Chondrocyte (in vitro differentiated cells): ENCODE results near the gene CTDSP2. TPM values are rescaled to one million over a fixed set of nuclear protein-coding genes. Genes with fewer than 3 reads are reported as not detected.

Source experiments
- DNase-seq: peaks from one replicate; pipeline ENCODE4 v3.0.0; 2021; ENCODE audit warnings: mixed read lengths, low spot score
- H3K27ac Mint-ChIP-seq: one replicate; pipeline ENCODE4 v1.8.0; 2021; ENCODE audit warnings: mild to moderate bottlenecking, moderate library complexity, mixed read lengths; ENCODE audit not compliant: unreplicated experiment
- H3K27me3 Mint-ChIP-seq: 2 replicates; pipeline ENCODE4 v1.8.0; 2021; ENCODE audit warnings: low read depth, mixed read lengths
- H3K36me3 Mint-ChIP-seq: 2 replicates; pipeline ENCODE4 v1.8.0; 2021; ENCODE audit warnings: low read depth, mixed read lengths
- H3K4me1 Mint-ChIP-seq: 2 replicates; pipeline ENCODE4 v1.8.0; 2021; ENCODE audit warnings: low read depth, mild to moderate bottlenecking, mixed read lengths
- H3K4me3 Mint-ChIP-seq: one replicate; pipeline ENCODE4 v1.8.0; 2021; ENCODE audit warnings: mild to moderate bottlenecking, moderate library complexity, mixed read lengths; ENCODE audit not compliant: unreplicated experiment
- H3K9me3 Mint-ChIP-seq: 2 replicates; pipeline ENCODE4 v1.8.0; 2021; ENCODE audit warnings: low read depth, mixed read lengths
- CTCF ChIP-seq: fragments of 200-600 bp; sonication (generic); IDR thresholded peaks from 2 replicates; pipeline ENCODE4 v1.5.0; 2021; ENCODE audit warnings: antibody characterized with exemption, mild to moderate bottlenecking, moderate library complexity
- total RNA-seq: library from RNA; stranded (reverse); gene quantifications from 3 replicates; pipeline ENCODE4 v1.2.1, GENCODE V29; 2021

CTDSP2 gene
- total RNA-seq, 1 donor from 2014 or later, result 113 TPM

GRCh38 chr12:57893431-57894353 lies 47.2 kb upstream of the CTDSP2 start:
- no peak for DNase-seq
- peaks cover 89% of the 10 kb centered on the region for H3K4me1 Mint-ChIP-seq
- no peaks in the 10 kb centered on the region for H3K36me3 Mint-ChIP-seq
- no peaks in the 10 kb centered on the region for H3K27me3 Mint-ChIP-seq
- peak overlapping the region; percentile 50 for H3K4me3 Mint-ChIP-seq
- peak overlapping the region; percentile 99 for H3K27ac Mint-ChIP-seq
- H3K9me3 Mint-ChIP-seq, result no peaks in the 10 kb centered on the region
- TF ChIP-seq CTCF, result peak; percentile 42

DNA sequence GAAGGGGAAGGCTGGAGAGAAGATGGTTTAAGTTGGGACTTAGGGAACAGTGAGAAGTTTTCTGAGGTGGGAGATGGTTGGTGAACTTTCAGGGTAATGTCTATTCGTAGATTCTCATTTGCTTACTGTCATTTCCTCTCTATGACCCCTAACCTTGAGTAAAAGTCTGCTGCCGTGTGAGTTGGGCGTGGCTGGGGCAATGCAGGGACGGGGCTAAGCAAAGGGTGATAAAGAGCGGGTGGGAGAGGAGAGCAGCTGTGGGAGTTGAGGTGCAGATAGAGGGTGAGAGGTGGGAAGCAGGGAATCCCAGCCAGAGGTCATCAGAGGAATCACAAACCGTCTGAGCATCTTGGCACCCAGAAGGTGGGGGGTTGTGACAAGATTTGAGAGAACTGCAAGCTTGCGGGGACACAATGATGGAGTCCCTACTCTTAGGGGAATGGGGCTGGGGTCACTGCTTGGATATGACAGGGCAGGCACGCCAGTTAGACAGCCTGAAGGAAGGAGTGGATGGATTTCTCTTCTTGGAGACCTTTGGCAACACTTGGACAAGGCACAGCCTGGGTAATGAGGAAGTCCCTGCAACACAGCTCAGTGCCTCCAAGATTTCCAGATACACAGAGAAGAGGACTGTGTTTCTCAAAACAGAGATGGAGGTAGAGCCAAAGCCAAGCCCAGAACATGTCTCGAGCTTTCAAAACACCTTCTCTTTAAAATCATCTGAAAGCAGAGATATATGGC lies 45.9 kb upstream of the CTDSP2 start:
- no peaks in the 10 kb centered on the region for H3K36me3 Mint-ChIP-seq
- H3K4me1 Mint-ChIP-seq, result peaks cover 89% of the 10 kb centered on the region
- DNase-seq, result no peak
- no peaks in the 10 kb centered on the region for H3K9me3 Mint-ChIP-seq
- peak overlapping the region; percentile 72 for H3K27ac Mint-ChIP-seq
- H3K4me3 Mint-ChIP-seq, result no peak overlapping the region
- no peak for TF ChIP-seq CTCF
- H3K27me3 Mint-ChIP-seq, result no peaks in the 10 kb centered on the region

GRCh38 chr12:57891542-57892228 lies 45.2 kb upstream of the CTDSP2 start:
- no peak overlapping the region for H3K4me3 Mint-ChIP-seq
- peak overlapping the region; percentile 72 for H3K27ac Mint-ChIP-seq
- DNase-seq, result no peak

GRCh38 chr12:57890191-57891115 lies 43.9 kb upstream of the CTDSP2 start:
- H3K27me3 Mint-ChIP-seq, result no peaks in the 10 kb centered on the region
- peak overlapping the region; percentile 97 for H3K27ac Mint-ChIP-seq
- peaks cover 87% of the 10 kb centered on the region for H3K4me1 Mint-ChIP-seq
- DNase-seq, result no peak
- H3K4me3 Mint-ChIP-seq, result no peak overlapping the region
- TF ChIP-seq CTCF, result no peak
- H3K9me3 Mint-ChIP-seq, result no peaks in the 10 kb centered on the region
- no peaks in the 10 kb centered on the region for H3K36me3 Mint-ChIP-seq

More at GRCh38 chr12:57891542-57892228, 45.2 kb upstream of the CTDSP2 start:
- no peaks in the 10 kb centered on the region for H3K36me3 Mint-ChIP-seq
- no peaks in the 10 kb centered on the region for H3K27me3 Mint-ChIP-seq
- no peaks in the 10 kb centered on the region for H3K9me3 Mint-ChIP-seq
- TF ChIP-seq CTCF, result no peak
- peaks cover 89% of the 10 kb centered on the region for H3K4me1 Mint-ChIP-seq
